Esophagus squamous epithelium (tissue), 4 donors: ENCODE measurements around the gene BAIAP3.

Experiments used
- CTCF ChIP-seq, 6 experiments: fragments of 450-650 bp in 4 of 6; fragments of 200-600 bp in 2 of 6; sonication (generic) in 2 of 6; IDR thresholded peaks; one replicate each; pipeline ENCODE4 v1.5.1; 2016 to 2019; ENCODE audit warnings: antibody characterized with exemption in 6 of 6, mild to moderate bottlenecking in 4 of 6, moderate library complexity in 4 of 6
- POLR2A ChIP-seq, 4 donors: fragments of 450-650 bp; IDR thresholded peaks; one replicate each; pipeline ENCODE4 v1.6.1; 2017; ENCODE audit warnings: antibody characterized with exemption in 4 of 4, mild to moderate bottlenecking in 4 of 4, moderate library complexity in 3 of 4

- TF ChIP-seq CTCF (IDR thresholded peaks at IDR 0.05), result no peak
- TF ChIP-seq POLR2A (IDR thresholded peaks at IDR 0.05), result no peak
Measured at GRCh38 chr16:1347962-1348361, 14.5 kb downstream of the BAIAP3 start.
